HG03432 (cell line): Measurements from ENCODE around the gene M6PR.
"Not testable (repeated sequence)": the region's sequence is repeated elsewhere in the genome, so short reads cannot be mapped to it uniquely, and the experiment has no call there.

Source experiments
- ATAC-seq: cut with Tn5 transposase; IDR thresholded peaks from one replicate; pipeline ENCODE4 v1.9.1; 2021; ENCODE audit warnings: mild to moderate bottlenecking, moderate library complexity; ENCODE audit not compliant: unreplicated experiment

The M6PR gene

GRCh38 chr12:8951744-8952143 is 2.3 kb upstream of the M6PR start:
- ATAC-seq: no peak

- ATAC-seq: no peak
These were observed 1.4 kb upstream of the M6PR start for GRCh38 chr12:8950702-8951478.

GRCh38 chr12:8950221-8950527 is 729 bp upstream of the M6PR start:
- ATAC-seq: no peak

DNA sequence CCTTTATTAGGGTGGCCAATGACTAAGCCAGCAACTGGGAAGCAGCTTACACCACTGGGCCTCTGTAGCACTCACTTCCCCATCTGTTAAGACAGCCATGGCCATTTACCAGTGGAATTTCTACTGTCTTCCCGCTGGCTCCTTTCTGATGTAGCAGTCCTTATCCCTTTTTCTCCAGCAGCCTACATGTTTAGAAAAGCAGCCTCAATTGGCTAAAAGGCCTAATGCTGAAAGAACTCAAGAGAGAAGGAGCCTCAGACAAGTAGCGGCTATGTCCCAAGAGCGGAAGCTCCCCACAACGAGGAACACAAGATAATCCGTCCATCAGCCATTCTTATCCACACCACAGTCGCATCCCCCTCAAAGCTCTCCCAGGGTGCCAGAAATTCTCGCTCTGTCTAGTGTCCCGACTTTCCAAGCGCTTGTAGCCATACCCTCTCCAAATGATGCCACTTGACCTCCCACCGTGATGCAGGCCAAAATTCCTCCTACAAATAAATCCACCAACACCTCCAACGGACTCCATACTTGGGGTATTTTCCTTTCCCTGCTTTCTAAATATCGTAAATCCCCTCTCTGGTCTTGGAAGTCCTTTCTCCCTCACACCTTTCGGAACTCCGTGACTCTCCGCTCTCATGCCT is 624 bp downstream of the M6PR start:
- ATAC-seq: no peak

DNA sequence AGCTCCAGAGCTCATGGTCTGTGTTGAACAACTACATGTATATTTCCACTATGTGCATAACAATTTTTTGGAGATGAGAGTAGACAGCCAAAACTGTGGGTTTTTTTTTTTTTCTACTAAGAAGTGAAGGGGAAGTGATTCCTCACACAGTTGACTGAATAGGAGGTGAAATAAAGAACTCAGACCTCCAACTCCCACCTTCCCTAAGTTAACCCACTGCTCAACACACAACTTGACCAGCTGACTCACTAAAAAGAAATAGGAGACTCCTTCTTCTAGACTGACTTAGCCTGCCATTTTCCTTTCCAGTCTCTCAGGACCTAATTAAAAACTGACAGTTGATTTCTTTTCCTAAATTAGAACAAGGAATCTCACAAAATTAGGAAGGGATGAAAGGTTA is 1.7 kb downstream of the M6PR start:
- no peak for ATAC-seq

- ATAC-seq: no peak
These were observed 2.7 kb downstream of the M6PR start for GRCh38 chr12:8946733-8947132.

GRCh38 chr12:8943565-8944186 is 5.8 kb downstream of the M6PR start:
- no peak for ATAC-seq

DNA sequence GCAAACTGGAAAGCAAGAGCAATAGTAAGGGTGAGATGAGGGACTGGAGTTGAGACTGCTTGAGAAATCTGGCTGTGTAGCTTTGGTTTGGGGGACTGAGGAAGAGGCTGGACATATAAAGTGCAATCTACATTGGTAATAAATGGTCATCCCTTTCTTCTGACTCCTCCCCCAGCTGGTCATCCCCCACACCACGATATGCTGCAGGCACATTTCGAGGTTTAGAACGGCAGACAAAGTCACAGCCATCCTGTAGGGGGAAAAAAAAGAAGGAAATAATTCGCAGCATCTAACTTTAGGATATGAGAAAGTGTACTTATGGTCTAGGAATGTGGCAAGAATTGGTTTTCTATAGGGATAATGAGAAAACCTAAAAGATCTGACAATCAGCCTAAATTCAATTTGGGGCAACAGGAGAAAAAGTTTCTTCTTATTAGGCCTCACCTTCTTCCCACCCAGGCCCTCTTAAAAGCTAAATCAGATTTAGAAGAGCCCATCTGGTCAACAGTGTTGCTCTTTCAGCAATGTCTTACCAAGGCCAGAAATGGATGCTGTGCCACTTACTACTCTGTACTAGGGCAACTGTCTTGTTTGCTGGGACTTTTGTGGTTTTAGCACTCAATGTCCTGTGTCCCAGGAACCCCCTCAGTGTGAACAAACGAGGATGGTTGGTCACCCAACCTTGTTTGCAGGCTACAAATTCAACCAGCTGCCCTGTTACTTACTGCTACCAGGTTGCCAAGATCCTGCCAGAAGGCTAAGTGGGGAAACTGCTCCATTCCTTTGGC is 7.6 kb downstream of the M6PR start:
- no peak for ATAC-seq

DNA sequence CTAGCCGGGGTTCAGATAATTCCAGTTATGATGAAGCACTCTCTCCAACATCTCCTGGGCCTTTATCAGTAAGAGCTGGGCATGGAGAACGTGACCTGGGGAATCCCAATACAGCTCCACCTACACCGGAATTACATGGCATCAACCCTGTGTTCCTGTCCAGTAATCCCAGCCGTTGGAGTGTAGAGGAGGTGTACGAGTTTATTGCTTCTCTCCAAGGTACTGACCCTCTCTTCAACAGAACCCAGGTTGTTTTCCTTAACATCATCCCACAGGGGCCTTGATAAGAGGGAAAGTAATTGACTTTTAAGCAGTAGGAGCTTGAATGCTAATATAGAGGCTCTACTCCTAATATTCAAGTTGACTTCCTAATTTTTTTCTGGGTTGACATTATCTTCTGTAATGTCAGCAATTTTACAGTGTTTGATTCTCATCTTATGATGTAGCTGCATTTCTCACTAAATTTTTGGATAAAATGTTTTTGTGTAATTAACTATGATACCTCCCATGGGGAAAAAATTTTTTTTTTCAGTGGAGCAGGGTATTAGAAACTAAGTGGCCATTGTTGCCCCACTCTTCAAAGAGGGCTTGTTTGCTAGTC is 11.5 kb downstream of the M6PR start:
- ATAC-seq: not testable (repeated sequence)

GRCh38 chr12:8936735-8937134 is 12.7 kb downstream of the M6PR start:
- no peak for ATAC-seq

- not testable (repeated sequence) for ATAC-seq
These were observed 15.4 kb downstream of the M6PR start for GRCh38 chr12:8934080-8934479.

DNA sequence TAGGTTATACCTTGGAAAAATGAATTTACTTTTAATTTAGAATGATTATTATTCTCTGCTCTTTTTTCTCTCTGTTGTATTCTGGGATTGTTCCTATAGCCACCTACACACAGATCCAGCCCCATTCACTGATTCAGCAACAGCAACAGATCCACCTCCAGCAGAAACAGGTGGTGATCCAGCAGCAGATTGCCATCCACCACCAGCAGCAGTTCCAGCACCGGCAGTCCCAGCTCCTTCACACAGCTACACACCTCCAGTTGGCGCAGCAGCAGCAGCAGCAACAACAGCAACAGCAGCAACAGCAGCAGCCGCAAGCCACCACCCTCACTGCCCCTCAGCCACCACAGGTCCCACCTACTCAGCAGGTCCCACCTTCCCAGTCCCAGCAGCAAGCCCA is 17.0 kb downstream of the M6PR start:
- not testable (repeated sequence) for ATAC-seq

DNA sequence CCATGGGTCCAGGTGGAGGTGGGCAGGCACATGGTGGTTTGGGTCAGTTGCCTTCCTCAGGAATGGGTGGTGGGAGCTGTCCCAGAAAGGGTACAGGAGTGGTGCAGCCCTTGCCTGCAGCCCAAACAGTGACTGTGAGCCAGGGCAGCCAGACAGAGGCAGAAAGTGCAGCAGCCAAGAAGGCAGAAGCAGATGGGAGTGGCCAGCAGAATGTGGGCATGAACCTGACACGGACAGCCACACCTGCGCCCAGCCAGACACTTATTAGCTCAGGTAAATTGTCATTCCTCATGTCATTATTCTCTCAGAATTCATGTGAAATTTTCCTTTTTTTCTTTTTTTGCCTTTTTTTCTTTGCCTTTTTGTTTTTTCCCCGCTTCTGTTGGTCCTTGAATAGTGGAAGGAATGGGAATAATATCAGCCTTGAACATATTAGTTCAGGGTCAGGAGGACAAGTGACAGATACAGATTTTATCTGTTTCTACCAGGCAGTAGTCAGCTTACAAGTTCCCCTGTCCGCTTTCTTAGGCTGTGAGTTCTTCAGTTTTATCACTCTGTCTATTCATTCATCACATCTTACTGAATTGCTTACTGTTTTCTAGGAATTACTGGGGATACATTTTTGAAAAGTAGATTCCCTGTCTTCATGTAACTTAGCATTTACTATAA is 18.7 kb downstream of the M6PR start:
- not testable (repeated sequence) for ATAC-seq

- no peak for ATAC-seq
These were observed 26.9 kb downstream of the M6PR start for GRCh38 chr12:8922544-8922943.

GRCh38 chr12:8919643-8920042 is 29.8 kb downstream of the M6PR start:
- ATAC-seq: not testable (repeated sequence)

- no peak for ATAC-seq
These were observed 31.7 kb downstream of the M6PR start for GRCh38 chr12:8917751-8918150.

GRCh38 chr12:8917031-8917430 is 32.4 kb downstream of the M6PR start:
- ATAC-seq: no peak

DNA sequence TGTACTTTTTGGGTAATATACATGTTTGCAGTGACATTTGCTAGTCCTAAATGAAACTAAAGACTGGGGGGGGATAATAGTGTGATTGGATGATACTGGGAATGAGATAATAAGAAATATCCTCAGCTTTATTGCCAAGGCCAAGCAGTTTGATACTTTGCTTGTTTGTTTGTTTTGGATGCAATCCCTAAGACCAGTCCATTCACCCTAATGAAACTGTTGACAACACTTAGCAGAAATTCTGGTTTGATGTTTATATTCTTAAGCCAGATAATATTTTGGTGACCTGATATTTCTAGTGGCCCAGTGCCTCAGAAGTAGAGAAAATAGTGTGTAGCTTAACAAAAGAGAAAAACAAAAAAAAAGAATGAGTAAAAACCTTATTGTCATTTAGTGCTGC is 33.3 kb downstream of the M6PR start:
- no peak for ATAC-seq

GRCh38 chr12:8914716-8915526 is 34.5 kb downstream of the M6PR start:
- ATAC-seq: peak; percentile 78
